HL-60/S4 (cell line): Measurements from ENCODE around the gene SALL4.
"Not testable (repeated sequence)": the region's sequence is repeated elsewhere in the genome, so short reads cannot be mapped to it uniquely, and the experiment has no call there.

Experiments used
- in situ Hi-C: fragments of 300-500 bp; cut with MboI; formaldehyde crosslinking; loops from 2 replicates; pipeline ENCODE4 v1.14.3; 2022; ENCODE audit warnings: low sequenced_read_pairs

SALL4 gene

DNA sequence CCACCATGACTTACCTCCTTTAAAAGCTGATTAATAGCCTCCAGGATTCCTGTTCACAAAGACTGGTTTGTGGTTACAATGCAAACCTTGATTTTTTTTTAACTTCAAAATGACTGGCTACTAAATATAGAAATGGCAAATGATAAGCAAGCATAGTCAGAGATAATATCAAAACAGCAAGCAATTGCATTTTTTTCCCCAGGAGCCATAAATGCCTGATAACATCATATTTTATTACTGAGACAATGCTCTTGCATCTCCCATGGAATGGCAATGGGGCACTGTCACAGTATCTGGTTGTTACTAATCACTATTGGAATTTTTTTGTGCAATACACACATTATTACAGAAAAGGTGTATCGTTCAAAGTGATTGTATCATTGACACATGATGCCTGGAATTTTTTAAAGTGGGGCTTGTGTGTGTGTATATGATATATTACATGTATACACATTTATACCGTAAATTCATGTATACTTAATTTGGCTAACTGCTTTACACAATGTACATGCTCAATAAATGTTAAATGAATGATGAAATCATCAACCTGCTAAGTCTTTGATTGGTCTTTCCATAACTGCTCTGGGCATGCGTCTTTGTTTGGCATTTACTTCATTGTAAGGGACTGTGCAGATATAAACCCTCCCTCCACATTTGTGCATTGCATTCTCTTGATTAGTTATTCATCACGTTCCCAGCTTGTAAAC lies 980 bp upstream of the SALL4 start:
- in situ Hi-C loops: no loop called here

DNA sequence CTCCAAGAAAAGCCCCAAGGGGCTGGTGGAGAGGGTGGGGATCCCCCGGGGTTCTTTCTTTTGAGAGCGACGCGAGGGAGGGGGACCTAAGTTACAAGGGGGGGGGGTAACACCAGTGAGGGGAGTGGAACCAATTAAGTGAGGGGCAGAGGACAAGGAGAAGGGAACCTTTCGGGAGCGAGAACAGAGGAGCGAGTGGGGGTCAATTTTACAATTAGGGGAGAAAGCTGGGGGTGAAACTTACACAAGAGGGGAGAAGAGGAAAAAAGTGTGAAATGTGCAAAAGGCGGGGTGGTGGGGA lies 548 bp downstream of the SALL4 start:
- in situ Hi-C loops: no loop called here

DNA sequence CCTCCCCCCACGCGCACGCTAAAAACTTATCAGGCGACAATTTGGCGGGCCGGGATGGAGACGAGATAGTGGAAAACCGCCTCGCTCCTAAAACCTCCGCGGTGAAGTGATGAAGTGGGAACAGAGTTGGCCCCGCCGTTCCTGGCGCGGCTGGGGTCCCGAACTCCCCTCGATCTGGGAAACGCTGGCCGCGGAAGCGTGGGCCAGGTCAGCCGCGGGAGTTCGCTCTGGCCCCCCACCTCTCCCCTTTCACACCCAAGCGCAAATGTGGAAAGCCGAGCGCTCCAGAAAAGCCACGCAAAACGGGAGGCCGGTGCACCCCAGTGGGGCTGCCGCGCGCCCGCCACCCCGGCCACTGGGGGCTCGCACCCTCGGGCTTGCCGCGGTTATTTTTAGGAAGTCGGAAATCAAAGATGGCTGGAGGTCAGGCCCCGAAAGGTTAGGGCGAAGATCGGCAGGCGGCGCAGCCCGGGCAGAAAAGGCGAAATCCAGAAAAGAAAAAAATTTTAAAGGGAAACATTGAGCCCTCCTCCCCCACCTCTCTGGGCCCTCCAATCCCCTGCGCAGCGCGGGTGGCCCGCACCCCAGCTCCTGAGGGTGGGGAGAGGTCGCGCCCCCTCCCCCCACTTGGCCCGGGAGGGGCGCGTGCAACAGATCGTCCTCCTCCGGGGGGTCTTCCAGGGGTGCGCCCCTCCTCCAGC lies 1.0 kb downstream of the SALL4 start:
- in situ Hi-C loops: no loop called here

DNA sequence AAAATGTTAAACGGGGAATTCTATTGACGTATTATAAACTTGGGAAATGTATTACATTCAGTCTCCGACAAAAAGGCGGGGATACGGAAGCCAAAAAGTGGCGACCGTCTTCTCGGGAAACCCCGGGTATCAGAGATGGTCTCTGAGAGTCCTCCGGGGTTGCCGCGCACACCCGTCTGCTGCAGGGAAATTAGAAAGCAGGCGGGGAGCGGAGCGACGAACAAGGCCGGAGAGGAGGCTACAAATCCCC lies 1.5 kb downstream of the SALL4 start:
- in situ Hi-C loops: no loop called here

DNA sequence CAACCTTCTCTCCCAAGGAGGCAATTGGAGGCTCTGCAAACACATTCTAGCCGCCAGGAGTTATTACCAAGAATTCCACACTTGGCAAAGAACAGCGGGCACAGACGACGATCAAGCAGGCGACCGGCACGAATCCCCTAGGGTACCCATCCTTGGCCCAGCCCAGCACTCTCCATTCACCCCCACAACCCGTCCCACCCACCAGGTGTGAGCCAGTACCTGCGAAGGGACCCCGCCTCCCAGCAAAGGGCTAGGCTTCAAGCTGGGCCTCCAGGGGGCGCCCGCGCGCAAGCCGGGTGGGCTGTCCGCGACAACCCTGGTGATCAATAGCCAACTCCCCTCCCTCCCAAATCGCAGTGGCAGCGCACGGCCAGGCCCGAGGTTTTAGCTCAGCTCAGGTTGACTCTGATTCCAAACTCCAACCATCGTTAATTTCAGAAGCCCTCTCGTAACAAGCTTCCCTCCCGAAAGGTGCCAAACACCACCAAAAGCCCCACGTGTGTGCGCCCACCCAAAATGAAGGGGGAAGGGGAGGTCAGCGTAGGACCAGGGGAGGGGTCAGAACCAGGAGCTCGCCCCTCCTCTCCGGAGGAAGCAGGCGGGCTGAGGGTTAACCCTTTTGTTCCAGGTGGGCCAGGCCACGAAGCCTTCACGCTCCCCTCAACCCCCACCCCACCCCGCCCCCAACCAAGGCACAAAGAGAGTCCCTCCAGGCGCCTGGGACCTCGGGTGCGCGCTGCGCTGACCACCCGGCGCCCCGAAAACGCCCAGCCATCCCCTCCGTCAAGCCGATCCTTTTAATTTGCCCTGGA lies 2.1 kb downstream of the SALL4 start:
- in situ Hi-C loops: no loop called here

DNA sequence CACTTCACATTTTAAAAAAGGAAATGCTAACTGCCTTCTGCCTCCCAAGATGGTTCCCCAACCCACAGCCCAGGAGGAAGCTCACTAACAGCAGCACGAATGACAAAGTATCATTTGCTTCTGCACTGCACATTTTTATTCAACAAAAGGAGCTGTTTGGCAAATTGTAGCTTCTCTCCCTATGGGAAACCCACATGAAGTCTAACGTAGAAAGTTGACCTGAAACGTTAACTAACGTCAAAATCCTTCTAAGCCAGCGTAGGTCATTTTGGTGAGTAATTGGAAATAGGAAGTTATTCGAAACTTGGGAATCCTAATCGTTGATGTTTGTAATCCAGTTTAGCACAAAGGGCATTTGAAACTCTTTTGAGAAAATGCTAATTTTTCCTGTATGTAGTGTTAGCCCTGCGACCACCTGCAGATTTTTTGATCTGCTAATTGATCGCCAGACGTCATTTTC lies 2.9 kb downstream of the SALL4 start:
- in situ Hi-C loops: no loop called here

DNA sequence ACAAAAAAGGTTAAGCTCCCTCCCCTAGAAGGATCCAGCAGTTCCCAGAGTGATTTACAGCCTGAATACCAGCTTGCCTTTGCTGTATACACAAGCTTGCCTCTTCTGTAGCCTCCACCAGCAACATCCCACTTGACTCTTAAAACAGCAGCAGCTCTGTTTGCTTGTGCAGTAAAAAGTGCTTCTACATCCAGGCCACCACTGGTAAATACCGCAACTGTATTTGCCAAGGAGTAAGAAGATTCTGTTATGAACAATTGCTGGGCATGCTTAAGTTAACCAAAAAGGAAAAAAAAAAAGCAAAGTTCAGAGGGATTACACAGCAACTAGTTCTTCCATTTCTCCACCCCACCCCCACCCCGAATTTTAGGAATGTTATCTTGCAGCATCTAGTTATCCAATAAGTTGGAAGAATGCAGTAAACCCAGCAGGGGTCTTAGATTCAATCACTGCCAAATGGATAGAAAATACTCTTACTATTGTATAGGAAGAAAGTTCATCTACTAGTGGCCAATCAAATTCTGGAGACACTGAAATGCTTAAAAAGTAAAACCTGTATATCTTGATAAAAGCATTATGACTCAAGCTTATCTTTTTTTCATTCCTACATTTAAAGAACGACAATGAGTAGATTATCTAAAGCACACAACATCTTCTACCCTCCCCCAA lies 4.8 kb downstream of the SALL4 start:
- in situ Hi-C loops: no loop called here

DNA sequence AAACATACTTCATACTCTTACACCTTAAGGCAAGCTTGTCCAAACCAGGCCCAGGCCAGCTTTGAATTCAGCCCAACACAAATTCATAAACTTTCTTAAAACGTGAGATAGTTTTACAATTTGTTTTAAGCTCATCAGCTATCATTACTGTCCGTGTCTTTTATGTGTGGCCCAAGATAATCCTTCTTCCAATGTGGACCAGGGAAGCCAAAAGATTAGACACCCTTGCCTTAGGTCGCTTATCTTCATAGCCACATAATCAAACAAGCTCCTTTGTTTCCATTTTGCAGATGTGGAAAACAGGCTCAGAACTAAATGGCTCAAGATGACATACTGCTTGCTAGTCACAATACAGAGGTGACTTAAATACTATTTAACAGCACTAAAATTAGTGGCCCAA lies 6.0 kb downstream of the SALL4 start:
- in situ Hi-C loops: no loop called here

DNA sequence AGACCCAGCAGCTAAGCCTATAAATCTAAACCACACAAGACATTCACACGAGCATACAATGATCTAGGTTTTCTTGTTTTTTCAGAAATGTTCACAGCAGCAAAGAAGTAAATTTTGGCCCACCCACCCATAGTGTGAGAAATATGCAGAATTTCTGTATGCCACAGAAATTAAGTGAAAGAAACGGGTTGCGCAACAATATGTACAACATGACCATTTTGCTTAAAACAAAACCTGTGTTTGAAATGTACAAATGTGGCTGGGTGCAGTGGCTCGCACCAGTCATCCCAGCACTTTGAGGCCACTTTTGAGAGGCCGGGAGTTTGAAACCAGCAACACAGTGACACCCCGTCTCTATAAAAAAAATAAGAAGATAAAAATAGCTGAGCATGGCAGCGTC lies 9.4 kb downstream of the SALL4 start:
- in situ Hi-C loops: no loop called here

DNA sequence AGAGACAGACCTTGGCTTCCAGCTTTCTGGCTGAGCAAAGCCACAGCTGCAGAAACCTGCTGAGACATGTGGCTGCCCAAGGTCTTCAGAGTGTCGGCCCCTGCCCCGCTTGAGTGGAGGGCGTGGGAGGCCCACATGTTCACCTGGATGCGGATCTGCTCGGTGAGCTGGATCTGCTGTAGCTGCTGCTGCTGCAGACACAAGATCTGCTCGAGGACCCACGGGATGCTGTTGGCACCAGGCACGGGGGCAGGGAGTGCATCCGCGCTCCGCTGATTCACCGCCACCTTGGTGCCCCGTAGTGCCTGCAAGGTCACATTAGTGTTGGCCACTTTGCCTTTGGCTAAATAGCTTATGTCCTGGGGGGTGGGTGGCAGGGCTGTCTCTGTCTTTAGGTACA lies 10.7 kb downstream of the SALL4 start:
- in situ Hi-C loops: no loop called here

DNA sequence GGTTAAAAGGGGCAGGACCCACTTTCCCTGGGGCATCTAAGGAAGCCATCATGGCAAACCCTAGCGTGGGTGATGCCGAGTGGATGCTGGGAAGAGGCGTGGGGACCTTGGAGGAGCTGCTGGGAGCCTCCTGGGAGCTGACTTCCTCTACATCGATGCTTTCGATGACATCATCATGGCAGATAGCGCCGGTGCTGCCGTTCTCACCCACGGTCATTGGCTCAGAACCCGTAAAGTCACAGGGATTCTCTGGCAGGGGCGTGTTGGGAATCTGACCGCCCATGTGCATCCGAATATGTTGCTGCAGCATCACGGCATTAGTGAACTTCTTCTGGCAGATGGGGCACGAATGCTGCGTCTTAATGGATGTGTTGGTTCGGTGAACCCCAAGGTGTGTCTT lies 12.1 kb downstream of the SALL4 start:
- in situ Hi-C loops: no loop called here

DNA sequence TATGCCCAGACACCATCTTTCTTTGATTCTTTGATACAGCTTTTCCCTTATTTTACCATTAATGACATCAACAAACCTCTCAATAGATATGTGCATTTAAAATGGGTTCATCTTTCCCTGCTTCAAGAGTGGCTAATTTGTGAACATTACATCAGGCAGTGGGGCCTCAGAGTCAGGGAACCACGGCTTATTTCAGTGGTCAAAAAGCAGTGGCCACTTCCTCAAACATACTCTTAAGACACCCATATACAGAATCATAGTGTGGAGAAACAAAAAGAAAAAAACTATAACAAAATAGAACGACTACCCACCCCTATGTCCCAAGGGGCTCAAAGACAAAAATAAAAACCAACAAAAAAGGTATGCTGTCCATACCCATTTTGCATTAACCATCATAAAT lies 12.9 kb downstream of the SALL4 start:
- in situ Hi-C loops: no loop called here

DNA sequence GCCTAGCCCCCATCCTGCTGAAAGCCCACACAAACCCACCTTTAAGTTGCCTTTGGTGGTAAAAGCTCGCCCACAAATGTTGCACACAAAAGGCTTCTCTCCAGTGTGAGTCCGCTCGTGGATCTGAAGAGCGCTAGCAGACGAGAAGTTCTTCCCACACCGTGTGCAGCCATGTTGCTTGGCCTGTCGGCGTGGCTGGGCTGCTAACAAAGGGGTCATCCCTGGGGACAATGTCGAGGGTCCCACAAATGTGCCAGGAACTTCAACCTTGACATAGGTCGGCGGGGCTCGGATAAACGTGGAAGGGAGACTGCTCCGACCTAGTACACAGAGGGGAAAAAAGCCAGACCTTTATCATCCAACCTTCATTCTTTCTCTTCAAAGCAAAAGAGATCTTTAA lies 13.5 kb downstream of the SALL4 start:
- in situ Hi-C loops: no loop called here

DNA sequence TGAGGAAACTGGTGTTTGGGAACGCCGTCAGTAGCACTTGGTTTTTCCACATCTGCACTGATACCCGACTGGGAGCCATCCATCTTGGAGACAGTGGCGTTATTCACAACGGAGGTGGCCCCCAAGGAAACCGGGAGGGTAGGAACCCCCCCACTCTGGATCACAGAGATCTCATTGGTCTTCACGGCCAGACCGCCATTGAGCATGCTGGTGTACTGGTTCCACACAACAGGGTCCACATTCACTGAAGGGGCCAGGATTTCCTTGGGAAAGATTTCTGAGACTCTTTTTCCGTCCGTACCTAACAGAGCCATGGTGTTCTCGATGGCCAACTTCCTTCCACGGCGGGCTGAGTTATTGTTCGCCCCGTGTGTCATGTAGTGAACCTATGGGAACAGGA lies 18.0 kb downstream of the SALL4 start:
- in situ Hi-C loops: no loop called here

DNA sequence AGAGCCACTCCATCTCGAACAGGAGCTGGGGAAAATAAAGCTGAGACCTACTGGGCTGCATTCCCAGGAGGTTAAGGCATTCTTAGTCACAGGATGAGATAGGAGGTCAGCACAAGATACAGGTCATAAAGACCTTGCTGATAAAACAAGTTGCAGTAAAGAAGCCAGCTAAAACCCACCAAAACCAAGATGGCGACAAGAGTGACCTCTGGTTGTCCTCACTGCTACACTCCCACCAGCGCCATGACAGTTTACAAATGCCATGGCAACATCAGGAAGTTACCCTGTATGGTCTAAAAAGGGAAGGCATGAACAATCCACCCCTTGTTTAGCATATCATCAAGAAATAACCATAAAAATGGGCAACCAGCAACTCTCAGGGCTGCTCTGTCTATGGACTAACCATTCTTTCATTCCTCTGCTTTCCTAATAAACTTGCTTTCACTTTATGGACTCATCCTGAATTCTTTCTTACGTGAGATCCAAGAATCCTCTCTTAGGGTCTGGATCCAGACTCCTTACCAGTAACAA lies 24.0 kb downstream of the SALL4 start:
- in situ Hi-C loops: not testable (repeated sequence)

DNA sequence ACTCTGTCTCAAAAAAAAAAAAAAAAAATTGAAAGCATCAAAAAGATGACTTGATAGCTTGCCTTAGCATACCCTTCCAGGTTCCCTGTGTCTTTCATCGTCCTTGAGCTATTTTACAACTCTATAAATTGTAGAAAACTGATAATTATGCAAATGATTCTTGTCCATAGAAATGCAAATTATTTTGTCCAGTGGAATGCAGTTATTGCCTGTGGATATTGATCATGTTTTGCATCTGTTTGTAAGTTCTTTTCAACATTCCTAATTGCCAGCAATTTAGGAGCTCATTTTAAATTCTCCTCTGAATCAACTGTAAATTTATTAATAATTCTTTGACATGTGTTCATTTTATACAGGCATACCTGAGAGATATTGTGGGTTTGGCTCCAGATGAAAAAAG lies 27.1 kb downstream of the SALL4 start:
- in situ Hi-C loops: no loop called here

DNA sequence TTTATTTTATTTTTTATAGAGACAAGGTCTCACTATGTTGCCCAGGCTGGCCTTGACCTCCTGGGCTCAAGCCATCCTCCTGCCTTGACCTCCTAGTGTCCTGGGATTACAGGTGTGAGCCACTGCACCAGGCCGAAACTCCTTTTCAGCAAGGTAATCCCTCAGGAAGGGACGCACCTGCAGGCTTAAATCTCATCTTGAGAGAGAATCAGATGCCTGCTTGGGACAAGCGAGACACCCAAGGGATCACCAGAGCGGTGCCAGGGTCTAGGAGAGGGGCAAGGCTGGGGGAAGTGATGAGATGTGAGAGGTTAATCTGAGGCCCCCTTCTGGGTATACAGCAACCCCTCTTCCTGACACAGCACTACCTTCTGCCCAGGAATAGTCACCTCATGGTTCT lies 30.1 kb downstream of the SALL4 start:
- in situ Hi-C loops: no loop called here

DNA sequence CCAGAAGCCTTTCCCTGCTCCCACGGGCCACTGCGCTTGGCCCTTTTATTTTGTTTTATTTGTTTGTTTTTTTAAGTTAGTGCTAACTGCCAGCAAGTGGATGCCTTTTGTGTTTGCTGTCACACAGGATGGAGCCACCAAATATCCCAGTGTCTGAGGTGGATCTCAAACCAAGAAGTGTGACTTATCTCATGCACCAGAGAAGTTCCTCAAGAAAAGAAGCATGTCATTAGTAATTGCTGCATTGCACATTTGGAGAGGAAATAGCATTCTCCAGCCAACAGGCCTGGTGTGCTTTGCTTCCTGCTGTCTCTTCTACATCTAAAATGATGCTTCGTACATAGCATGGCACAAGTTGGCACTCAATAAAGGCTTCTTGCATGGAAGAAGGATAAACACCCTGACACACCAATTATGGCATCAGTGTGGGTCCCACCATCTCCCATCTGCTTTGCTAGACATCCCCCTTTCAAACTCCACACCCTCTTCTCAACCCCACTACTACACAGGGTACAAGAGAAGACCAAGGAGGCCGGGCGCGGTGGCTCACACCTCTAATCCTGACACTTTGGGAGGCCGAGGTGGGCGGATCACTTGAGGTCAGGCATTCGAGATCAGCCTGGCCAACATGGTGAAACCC lies 32.2 kb downstream of the SALL4 start:
- in situ Hi-C loops: no loop called here

DNA sequence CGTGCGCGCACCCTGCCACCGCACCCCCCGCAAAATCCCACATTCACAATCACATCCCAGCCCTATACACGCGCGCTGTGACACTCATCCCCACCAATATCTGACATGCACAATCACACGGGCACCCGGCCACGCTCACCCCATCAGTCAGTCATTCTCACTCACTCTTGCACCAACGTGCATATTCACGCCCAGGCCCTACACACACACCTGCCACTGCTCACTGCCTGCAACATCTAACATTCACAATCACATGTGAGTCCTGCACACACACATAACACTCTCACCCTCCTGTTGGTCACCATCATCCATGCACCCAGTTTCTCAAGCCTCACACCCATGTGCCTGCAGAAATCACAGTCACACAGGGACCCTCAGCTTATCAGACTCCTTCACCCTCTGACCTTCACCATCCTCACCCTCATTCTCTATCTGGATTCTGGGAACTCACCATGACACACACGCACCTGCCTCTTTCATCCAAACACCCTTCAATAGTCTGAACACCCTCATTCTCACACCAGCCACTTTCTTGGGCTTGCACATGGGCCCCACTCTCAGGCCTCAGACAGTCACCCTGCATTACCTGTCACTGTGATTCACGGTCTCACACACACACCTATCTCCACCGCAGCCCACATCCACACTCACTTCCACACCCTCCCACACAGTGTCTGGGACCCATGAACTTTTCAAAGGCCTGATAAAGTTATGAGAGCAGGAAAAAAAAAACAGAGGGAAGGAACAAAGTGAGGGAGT lies 33.4 kb downstream of the SALL4 start:
- in situ Hi-C loops: no loop called here
